ENCODE data around the gene LDLRAD4. TPM values are rescaled to one million over a fixed set of nuclear protein-coding genes. Genes with fewer than 3 reads are reported as not detected.

The LDLRAD4 gene
- polyA plus RNA-seq, 3 donors = 10.3 to 11.5 (median 10.9) TPM

DNA sequence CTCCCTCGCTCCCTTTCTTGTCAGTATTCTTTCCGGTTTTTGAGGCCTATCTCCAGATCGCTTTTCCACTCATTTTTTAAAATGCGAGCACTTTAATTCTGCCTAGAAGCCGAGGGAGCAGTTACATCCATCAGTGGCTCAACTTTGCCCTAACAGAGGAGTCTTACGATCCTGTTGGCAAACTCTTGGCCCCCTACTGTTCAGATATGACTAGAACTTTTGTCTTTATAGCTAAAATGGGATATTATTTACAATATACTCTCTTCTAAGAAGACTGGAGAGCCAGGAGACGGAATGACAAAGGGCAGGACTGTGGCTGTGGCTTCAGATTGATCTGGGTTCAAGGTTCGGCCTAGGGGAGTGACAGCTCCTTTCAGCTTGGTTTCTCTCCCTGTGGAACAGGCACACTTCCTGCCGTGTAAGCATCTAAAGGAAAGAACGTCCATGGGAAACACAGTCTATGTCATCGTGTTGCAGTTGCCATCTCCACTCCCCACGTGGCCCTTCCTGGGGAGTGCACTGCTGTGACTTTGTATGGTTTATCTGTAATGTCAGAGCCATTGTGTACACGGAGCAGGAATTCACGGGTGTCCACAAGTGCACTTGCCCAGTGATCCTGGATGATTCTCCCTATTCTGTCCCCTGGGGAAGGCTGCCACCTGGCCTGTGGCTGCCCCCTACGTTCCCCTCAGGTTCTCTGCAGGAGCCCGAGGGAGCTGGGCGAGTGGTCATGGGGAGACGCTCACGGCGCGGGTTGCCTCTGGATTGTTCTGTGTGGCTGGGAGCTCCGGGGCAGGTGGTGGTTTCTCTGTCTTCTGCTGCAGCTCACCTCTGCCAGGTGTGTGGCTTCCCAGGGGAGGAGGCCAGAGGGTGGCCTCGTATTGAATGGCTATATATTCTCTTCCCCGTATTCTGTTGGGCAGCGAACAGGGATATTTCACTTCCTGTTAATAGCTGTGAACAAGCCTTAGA is 222.0 kb downstream of the LDLRAD4 start:
- DNase-seq (ENCODE audit: extremely low read depth in 1 of 11, low read depth in 9 of 11, low spot score in 4 of 11) = no peak

DNA sequence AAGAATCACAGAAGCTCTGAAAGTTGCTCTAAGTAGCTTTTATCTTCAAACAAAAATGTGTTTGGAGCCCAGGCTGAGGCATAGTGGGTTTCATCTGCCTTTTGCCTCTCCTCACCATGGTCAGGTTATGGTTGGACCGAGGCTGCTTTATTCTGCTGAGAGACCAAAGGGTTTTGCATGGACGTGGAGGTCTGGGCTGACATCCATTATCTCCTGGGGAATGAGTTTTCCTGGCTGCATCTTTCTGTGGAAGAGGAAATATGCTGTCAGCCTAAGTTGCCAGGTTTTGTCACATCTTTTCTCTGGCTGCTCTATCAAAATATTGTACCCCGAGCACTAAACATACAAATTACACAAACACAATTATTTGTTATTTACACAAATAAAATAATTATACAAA is 223.2 kb downstream of the LDLRAD4 start:
- DNase-seq (ENCODE audit: extremely low read depth in 1 of 11, low read depth in 9 of 11, low spot score in 4 of 11) = no peak

DNA sequence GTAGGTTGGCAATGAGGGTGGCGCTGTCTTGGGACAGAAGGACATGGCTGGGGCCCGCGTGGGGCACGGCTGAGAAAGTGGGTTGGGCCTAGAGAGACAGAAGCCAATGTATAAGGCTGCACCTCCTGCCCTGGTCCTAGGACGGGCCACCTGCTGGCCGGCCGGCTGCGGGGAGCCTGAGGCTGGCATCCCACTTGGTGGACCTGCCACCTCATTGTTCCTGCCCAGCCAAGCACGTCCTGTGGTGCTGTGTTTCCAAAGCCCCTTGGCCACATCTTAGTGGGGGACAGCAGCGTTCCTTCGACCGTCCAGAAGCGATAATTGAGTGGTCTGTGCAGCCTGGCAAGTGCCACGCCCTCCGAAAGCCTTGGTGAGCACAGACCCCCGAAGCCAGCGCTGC is 223.9 kb downstream of the LDLRAD4 start:
- no peak for DNase-seq (ENCODE audit: extremely low read depth in 1 of 11, low read depth in 9 of 11, low spot score in 4 of 11)

DNA sequence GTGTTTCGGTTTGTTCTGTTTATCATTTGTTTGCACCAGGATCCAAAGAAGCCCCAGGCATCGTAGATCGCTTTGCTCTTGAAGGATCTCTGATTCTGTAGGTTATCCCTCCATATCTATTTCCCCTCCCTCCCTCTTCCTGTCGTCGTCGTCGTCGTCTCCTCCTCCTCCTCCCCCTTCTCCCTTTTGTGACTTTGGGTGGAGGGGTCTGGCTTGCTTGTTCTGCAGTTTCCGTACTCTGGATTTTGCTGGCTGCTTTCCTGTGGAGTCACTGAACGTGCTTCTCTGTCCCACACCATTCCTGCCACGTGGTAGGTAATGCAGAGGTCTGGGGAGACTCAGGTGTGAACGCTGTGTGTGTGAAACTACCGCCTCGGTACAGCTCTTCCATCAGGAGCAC is 225.0 kb downstream of the LDLRAD4 start:
- no peak for DNase-seq (ENCODE audit: extremely low read depth in 1 of 11, low read depth in 9 of 11, low spot score in 4 of 11)

DNA sequence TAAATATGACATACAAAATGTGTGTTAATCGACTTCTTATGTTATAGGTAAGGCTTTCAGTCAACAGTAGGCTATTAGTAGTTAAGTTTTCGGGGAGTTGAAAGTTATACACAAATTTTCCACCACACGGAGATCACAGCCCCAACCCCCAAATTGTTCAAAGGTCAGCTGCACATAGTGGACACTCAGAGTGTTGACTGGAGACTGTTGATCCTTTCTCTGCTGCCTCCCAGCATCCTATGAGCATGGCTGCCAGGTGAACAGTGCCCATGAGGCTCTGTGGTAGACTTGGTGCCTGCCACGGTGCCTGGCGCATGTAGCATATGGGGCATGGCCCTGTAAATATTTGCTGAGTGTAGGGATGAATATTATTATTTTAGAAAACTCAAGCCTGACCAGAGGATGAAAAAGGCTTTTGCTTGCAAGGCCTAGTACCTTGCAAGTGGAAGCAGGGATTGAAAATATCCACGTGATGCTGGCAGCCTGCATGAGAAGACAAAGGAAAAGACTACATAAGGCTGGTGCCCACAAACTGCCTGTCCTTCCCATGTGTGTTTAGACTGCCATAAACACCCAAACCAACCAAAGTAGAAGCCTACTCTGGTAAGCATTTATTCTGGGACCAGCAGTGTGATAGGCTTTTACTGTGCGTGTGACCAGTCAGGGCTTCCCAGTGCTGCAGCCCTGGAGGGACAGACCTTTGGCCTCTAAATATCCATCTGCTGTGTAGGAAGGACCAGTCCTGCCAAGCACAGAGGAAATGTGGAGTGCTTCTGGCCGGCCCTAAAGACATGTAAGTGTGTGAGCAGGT is 226.1 kb downstream of the LDLRAD4 start:
- DNase-seq (ENCODE audit: extremely low read depth in 1 of 11, low read depth in 9 of 11, low spot score in 4 of 11) = no peak

DNA sequence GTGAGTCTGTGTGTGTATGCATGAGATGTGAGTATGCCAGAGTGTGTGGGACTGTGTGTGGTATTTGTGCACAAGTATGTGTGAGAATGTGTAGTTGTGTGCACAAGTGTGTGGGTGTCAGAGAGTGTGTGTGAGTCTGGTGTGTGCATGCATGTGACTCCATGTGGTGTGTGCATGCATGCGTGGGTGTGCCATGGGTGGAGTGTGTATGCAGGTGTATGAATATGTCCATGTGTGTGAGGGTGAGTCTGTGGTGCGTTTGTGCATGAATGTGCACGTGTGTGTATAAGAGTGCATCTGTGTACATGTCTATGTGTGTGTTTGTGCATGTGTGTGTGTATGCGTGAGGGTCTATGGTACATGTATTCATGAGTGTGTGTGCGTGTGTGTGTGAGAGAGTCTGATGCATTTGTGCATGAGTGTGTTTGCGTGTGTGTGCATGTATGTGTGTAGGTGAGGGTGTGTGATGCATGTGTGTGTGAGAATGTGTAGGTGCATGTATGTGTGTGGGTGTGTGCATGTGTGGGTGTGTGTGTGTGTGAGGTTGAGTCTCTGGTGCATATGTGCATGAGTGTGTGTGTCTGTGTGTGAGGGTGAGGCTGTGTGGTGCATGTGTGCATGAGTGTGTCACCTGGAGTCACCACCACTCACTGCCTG is 226.8 kb downstream of the LDLRAD4 start:
- no peak for DNase-seq (ENCODE audit: extremely low read depth in 1 of 11, low read depth in 9 of 11, low spot score in 4 of 11)

DNA sequence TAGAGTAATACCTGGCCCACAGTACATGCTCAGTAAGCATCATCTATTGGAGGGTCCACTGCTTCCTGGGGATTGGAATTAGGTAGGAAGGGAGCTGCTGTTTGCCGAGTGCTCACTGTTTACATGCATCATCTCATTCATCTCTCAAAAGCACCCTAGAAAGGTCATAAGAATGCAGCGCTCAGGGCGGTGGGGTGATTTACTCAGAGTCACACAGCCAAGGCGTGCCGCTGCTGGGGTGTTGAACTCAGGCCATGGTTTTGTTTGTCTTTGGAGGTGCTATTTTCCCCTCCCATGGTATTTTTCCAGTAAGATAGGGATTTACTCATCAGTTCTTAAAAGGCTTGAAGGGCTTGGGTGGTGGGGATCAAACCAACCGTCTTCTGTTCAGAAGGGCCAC is 227.5 kb downstream of the LDLRAD4 start:
- DNase-seq (ENCODE audit: extremely low read depth in 1 of 11, low read depth in 9 of 11, low spot score in 4 of 11) = no peak

DNA sequence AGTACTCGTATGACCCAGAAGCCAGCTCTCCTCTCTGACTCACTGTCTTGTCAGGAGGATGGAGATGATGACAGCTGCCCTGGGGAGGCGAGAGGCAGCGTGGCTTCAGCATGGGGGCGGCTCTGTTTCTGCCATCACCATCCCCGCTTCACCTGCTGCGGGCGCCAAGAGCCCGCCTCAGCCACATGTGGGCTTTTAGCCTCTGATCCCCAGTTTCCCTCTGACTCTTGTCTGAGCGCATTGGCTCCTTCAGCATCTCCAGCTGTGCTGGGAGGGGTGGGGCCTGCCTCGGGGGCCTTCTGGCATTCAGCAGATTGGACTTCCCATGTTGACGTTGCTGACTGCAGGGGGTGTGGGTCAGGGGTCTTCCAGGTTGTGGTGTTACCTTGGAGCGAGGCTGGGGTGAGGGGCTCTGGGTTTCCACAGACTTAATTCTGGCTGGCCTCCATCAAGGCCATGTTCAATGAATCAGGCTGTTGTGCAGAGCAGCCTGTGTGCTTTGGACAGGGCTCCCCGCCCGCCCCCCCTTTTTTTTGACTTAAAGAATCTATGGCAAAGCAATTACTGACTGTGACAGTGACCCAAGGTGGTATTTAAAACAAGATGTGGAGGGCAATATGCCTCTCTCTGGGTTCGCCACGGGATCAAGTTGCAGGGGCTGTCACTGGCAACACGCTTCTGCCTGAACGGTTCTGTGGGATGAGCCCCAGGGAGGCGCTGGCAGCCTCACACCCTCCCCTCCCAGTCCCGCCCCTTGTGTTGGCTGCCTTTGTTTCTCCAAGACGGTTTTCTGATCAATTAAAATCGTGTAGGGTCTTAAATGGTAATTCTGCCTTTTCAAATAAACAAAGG is 228.3 kb downstream of the LDLRAD4 start:
- DNase-seq (ENCODE audit: extremely low read depth in 1 of 11, low read depth in 9 of 11, low spot score in 4 of 11) = no peak

DNA sequence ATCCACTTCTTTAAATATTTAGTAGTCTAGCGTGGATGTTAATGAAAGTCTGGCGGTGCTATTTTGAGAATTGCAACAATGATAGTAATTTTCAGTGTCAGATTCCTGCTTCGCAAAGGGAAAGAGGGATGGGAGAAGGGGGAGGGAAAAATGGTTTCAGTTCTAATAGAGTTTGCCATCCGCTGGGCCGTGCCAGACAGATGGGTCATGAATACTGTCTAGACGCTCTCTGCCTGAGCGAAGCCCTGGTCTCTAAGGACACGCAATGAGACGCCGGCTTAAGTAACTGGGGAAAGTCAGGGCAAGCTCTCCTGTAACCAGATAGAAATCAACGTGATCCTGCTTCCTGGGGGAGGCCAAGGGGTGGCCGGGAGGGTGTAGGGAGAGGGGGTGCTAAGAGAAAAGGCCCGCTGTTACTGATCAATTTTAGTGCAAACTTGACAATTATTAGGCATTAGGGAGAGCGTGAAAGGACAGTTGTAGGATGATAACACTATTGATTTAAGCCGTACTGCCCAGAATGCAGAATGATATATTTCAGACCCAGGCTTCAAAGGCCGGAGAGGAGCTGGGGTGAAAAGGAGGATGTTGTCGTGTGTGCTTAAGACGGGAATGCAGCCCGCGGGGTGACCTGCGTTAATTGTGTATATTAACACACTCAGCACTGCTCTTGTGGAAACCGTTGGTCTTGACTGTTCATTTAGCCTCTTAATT is 229.2 kb downstream of the LDLRAD4 start:
- peak in 8 of 11 donors; percentile 19 to 75 (median 56) for DNase-seq (ENCODE audit: extremely low read depth in 1 of 11, low read depth in 9 of 11, low spot score in 4 of 11)

DNA sequence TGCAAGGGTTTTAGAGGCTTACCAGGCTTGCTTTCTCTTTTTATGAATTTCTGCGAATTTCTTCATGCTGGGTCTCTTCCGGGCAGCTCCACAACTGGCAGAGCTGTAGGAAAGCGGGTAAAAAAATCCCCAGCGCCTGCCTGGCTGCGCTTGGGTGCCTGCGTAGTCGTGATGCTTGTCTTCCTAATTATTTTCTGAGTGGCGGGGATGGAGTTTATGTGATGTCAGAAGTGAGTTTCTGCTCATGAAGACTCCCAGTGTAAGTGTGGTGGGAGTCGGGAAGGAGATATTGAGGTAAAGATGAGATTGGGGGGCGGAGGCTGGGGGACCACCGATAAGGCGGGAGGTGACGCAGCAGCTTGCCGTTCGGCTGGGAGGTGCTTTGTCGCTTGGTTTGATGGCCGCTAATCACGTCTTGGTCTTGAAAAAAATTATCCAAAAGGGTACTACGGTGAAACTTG is 229.8 kb downstream of the LDLRAD4 start:
- no peak for DNase-seq (ENCODE audit: extremely low read depth in 1 of 11, low read depth in 9 of 11, low spot score in 4 of 11)

DNA sequence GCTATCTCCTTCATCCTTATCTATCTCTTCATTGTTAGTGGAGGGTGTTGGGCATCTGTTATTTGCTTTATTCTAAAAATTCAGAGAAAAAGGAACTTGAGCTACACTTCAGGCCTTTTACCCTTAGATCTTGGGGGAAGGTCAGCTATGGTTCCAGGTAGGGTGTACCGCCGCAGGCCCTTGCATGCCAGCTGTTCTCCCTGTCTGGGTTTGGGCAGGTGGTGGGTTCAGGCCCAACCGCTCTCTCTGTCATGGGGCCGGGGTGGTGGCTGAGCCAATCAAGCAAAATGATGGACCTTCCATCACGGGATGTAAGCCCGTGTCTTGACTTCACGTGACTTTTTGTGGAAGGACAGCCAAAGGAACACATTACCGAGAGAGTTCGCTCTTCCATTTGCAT is 231.1 kb downstream of the LDLRAD4 start:
- no peak for DNase-seq (ENCODE audit: extremely low read depth in 1 of 11, low read depth in 9 of 11, low spot score in 4 of 11)

DNA sequence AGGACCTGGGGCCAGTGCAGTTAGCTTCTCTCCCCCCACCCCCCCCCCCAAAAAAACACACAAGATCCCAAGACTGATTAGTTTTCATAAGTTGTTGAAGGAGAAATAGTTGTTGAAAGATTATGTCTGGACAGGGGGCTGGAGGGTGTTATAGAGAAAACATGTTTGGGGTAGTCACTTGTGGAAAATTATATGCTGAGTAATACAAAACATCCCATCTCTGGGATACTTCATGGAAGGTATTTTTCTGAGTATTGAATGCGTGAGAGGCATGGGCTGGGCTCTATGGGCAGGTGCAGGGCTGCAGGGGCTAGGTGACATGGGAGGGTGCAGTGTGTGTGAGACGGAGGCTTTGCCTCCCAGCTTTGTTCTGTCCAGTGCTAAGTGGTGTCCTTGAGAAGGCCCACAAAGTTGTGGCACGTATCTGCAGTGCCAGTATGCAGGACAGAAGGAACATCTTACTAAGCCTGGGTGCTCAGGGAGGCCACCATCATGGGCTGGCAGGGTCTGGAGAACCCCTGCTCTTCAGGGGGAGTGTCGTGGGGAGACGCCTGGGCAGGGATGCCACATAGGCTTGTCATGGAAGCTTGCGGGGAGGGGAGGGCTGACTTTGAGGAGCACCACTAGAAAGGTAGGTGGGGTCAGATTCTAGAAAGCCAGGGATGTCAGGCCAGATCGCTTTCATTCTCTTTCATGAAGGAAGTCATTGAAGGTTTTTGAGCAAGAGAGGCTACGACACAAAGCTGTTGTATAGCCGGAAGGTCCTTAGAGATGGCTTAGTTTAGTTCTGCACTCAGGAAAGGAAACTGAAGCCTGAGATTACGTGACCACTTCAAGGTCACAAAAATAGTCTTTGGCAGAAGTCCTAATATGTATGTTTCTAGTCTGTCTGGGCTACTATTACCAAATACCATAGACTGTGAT is 232.0 kb downstream of the LDLRAD4 start:
- DNase-seq (ENCODE audit: extremely low read depth in 1 of 11, low read depth in 9 of 11, low spot score in 4 of 11) = no peak

DNA sequence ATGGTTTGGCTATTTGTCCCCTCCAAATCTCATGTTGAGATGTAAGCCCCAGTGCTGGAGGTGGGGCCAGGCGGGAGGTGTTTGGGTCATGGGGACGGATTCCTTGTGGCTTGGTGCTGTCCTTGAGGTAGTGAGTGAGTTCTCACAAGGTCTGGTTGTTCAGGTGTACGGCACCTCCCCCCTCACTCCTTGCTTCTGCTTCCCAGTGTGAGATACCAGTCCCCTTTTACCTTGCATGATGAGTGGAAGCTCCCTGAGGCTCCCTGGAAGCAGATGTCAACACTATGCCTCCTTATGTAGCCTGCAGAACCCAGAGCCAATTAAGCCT is 232.6 kb downstream of the LDLRAD4 start:
- DNase-seq (ENCODE audit: extremely low read depth in 1 of 11, low read depth in 9 of 11, low spot score in 4 of 11) = no peak

DNA sequence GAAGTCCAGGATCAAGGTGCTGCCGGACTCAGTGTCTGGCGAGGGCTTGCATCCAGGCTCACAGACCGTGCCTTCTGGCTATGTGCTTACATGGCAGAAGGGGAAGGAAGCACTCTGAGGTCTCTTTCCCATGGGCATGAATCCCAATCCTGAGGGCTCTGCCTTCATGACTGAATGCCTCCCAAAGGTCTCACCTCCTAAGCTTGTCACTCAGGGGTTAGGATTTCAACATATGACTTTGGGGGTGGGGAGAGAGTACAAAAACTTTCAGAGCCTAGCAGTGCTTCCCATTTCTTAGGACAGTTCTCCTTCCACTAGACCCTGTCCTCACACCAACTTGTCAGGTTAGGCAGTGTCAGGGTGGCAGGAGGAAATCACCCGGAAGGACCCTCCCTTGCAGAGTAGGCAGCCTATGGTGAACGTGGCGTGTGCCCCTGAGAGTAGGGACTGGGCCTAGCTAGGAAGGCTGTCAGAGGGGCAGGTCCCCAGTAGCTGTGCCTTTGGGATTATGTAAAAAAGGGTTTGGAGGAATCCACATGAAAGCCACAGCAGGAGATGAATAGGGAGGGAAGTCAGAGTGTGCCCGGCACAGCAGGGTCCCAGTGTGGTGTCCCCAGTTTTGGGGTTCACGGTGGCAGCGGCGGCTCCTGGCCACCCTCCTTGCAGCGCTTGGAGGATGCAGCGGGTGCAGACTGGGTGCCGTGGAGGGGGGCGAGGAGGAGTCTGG is 233.3 kb downstream of the LDLRAD4 start:
- no peak for DNase-seq (ENCODE audit: extremely low read depth in 1 of 11, low read depth in 9 of 11, low spot score in 4 of 11)

DNA sequence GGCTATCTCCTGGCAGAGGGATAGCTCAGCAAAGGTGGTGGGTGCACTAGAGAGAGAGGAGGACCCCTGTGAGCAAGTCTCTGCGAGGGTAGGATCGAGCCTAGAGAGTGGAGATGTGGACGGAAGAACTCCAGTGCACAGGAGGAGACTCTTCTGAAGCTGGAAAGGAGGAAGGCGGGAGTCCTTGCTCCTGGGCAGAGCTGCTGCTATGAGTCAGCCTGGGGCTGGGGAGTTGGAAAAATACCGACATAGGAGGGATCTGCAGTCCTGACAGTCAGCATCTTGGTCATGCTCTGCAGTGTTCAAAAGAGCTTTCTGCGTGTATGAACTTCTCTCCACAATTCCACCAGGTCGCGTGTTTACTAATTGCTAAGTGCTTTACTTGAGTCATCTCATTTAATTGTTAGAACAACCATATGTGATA is 233.8 kb downstream of the LDLRAD4 start:
- DNase-seq (ENCODE audit: extremely low read depth in 1 of 11, low read depth in 9 of 11, low spot score in 4 of 11) = no peak

DNA sequence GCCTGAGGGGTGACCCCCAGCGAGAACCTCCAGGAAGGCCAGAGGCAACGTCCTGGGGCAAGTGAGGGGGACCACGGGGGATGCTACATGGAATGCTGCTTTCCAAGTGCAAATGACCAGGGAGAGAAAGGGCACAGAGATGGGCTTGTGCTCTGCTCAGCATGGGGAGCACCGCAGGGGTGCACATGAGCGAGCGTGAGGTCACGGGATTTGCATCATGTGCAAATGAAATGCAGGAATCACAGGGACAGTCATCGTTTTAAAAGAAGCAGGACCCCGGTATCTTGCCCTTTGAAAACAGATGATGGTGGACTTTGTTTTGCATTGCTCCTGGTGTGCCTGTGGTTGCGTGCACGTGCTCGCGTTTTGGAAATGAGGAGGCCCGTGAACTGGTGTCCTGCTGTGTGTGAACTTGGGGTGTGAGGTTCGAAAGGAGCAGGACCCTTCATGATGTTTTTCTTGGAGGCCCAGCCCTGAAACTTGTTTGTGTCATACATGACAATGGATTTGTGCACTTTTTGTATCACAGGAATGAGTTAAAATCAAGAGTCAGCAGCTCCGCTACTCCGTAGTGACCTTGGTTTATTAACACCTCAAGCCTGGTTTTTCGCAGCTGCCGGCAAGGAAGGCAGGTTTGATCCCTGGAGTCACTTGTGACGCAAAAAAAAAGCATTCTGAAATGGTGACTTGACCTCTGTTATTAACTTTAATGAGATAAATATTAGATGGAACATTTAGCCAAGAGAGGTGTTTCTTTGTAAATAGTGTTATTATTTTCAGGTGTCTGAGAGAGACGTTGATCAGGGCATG is 234.5 kb downstream of the LDLRAD4 start:
- DNase-seq (ENCODE audit: extremely low read depth in 1 of 11, low read depth in 9 of 11, low spot score in 4 of 11) = no peak
